Left lung (tissue), 10 donors: ENCODE results near the gene RAP1GAP2. TPM values are rescaled to one million over a fixed set of nuclear protein-coding genes. Genes with fewer than 3 reads are reported as not detected.

Experiments
- ATAC-seq: fragments of 200-7000 bp; cut with Tn5 transposase; one replicate; pipeline ENCODE4 v1.9.1; 2020; ENCODE audit warnings: moderate library complexity
- DNase-seq, 4 donors: peaks; one replicate each; pipeline ENCODE4 v3.0.0-alpha.2; 2013 to 2020
- H3K27ac ChIP-seq, 2 donors: fragments of 200-600 bp; sonication (generic) in 1 of 2; one replicate each; pipeline versions ENCODE4 v1.5.0 to v1.8.0; 2020 to 2021
- H3K27me3 ChIP-seq, 2 donors: fragments of 200-600 bp; sonication (generic) in 1 of 2; one replicate each; pipeline versions ENCODE4 v1.5.0 to v1.8.0; 2020 to 2021
- H3K36me3 ChIP-seq, 2 donors: fragments of 200-600 bp; sonication (generic) in 1 of 2; one replicate each; pipeline versions ENCODE4 v1.5.0 to v1.8.0; 2020 to 2021
- H3K4me1 ChIP-seq, 2 donors: fragments of 200-600 bp; one replicate each; pipeline ENCODE4 v1.8.0; 2021
- H3K4me3 ChIP-seq, 2 donors: fragments of 200-600 bp; sonication (generic) in 1 of 2; one replicate each; pipeline versions ENCODE4 v1.5.0 to v1.8.0; 2020 to 2021; ENCODE audit warnings: mild to moderate bottlenecking in 1 of 2
- H3K9me3 ChIP-seq, 2 donors: fragments of 200-600 bp; sonication (generic) in 1 of 2; one replicate each; pipeline versions ENCODE4 v1.5.0 to v1.8.0; 2020 to 2021
- intact Hi-C, 2 donors: fragments of 100-400 bp; cut with DNase I; formaldehyde crosslinking; loops; one replicate each; pipeline versions ENCODE4 v1.11.2 to v1.14.2; 2022
- polyA plus RNA-seq, 6 donors: library from polyadenylated mRNA; unstranded; fragments of 120-200 nt; gene quantifications; one replicate each; pipeline ENCODE4 v1.2.1, GENCODE V29; 2013; ENCODE audit not compliant: insufficient read length in 6 of 6
- total RNA-seq, 2 donors: library from RNA; stranded (reverse); fragmentation: NEBNext Ultra II Directional; extraction: Animal tissue kit (Norgen Biotek cat#: 25700); gene quantifications; one replicate each; pipeline ENCODE4 v1.2.1, GENCODE V29; 2021
- TF ChIP-seq, protein P1 (sequence below), 2 donors: fragments of 200-600 bp; sonication (generic) in 1 of 2; IDR thresholded peaks; one replicate each; pipeline versions ENCODE4 v1.5.0 to v1.8.0; 2021; ENCODE audit warnings: antibody characterized with exemption in 2 of 2
- donor health status: DM: no; HTN: yes; CAD: no.
- donor health status: DM: no; HTN: no; CAD: no.

The RAP1GAP2 gene
- total and polyA plus RNA-seq, 8 donors, result 8.0 to 14.5 (median 9.7) TPM

DNA sequence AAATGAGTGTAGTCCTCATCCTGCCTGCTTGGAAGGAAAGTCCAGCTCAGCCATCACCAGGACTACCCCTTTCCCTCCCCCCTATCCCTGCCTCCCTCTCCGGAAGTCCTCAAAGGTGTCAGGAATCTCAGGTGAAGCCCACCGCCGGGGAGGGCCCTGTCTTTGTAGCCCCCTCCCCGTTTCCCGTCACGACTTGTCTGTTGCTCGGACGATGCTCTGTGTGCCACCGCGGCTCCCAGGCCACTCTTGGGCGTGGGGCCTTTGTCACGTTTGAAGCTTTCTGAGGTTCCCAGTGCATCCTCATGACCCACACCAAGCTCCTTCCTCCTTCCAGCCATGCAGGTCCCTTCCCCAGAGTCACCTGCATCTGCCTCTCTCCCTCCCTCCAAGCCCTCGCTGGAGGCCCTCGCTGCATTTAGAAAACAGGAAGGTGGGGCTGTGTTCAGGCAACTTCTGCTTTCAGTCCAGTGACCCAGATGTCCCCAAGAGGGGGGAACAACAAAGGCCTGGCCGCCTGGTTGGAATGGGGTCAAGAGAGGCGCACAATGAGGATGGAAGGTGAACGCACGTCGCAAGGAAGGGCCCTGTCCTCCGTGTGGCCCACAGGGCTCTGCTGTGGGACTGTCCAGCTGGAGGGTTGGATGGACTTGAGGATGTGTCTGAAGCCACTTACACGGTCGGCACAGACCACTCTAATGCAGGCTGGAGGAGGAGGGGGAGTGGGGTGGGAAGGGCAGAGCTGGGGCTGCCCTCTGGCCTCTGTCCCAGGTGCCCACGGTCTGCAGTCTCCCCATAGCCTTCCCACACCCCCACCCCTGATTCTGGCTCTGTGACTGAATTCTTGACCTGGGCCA is 207.3 kb downstream of the RAP1GAP2 start:
- H3K9me3 ChIP-seq, result no peaks in the 10 kb centered on the region
- peaks cover 0 to 21% of the 10 kb centered on the region in 2 donors for H3K36me3 ChIP-seq
- H3K4me1 ChIP-seq, result peaks cover 14 to 39% of the 10 kb centered on the region in 2 donors
- no peaks in the 10 kb centered on the region for H3K27me3 ChIP-seq
- peak; percentile 25 for ATAC-seq
- TF ChIP-seq, protein P1, sequence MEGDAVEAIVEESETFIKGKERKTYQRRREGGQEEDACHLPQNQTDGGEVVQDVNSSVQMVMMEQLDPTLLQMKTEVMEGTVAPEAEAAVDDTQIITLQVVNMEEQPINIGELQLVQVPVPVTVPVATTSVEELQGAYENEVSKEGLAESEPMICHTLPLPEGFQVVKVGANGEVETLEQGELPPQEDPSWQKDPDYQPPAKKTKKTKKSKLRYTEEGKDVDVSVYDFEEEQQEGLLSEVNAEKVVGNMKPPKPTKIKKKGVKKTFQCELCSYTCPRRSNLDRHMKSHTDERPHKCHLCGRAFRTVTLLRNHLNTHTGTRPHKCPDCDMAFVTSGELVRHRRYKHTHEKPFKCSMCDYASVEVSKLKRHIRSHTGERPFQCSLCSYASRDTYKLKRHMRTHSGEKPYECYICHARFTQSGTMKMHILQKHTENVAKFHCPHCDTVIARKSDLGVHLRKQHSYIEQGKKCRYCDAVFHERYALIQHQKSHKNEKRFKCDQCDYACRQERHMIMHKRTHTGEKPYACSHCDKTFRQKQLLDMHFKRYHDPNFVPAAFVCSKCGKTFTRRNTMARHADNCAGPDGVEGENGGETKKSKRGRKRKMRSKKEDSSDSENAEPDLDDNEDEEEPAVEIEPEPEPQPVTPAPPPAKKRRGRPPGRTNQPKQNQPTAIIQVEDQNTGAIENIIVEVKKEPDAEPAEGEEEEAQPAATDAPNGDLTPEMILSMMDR (IDR thresholded peaks at IDR 0.05), result no peak
- DNase-seq, result peak in 3 of 4 donors; percentile 32 to 82 (median 63)
- peak overlapping the region in 1 of 2 donors; percentile 22 for H3K4me3 ChIP-seq
- peak overlapping the region; percentile 66 to 87 for H3K27ac ChIP-seq
- intact Hi-C loops, result no loop called here

DNA sequence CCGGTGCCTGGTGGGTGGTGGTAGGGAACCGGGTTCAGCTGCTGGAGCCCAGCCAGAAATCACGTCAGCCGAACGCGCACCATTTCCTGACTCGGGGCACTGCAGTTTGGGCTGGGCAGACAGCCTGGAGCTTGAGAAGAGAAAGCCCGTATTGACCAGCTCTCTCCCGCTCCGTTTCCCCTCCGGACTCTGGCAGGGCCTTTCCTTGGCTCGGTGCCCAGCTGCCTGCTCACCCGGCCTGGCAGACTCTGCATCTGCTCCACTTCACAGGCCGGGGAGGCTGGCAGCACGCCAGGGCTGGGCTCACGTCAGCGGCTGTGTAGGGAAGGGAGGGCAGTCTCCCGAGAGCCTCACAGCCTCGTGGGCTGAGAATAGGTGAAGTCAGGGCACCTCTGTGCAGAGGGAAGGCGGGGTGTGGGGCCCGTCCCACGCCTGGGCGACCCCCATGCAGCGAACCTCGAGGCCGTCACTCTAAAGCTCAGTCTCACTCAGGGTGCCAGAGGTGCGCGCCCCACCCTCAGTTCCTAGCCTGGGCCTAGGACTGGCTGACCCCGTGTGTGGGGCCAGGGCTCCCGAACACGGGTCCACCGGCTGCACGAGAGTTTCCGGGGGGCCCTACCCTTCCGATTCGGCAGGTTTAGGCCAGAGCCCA is 208.0 kb downstream of the RAP1GAP2 start:
- Histone ChIP-seq H3K4me1 (peaks cover 14 to 39% of the 10 kb centered on the region in 2 donors), H3K36me3 (peaks cover 0 to 22% of the 10 kb centered on the region in 2 donors), H3K9me3 (no peaks in the 10 kb centered on the region), H3K27ac (peak overlapping the region; percentile 66 to 87), H3K4me3 (peak overlapping the region; percentile 2 to 22), H3K27me3 (no peaks in the 10 kb centered on the region)
- ATAC-seq, result peak; percentile 91
- intact Hi-C loops, result no loop called here
- TF ChIP-seq, protein P1 (IDR thresholded peaks at IDR 0.05), result no peak
- peak; percentile 94 to 99 (median 98) for DNase-seq

DNA sequence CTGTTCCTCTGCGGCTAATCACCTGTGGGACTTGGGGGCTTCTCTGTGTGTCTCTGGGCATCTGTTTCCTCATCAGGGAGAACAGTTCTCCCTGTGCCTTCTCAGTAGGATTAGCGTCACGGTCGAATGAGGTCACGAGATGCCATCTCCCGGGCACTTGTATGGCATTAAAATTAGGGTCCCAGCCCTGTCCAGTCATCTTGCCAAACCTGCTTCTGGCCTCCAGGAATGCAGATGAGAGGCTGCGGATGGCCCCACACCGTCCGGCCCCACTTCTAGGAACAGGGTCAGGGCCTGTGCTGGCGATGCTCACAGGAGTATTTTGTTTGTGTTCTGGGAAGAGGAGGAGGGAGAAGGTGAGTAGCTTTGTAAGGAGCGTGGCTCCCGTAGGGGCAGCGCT is 208.7 kb downstream of the RAP1GAP2 start:
- TF ChIP-seq, protein P1 (IDR thresholded peaks at IDR 0.05), result no peak
- H3K36me3 ChIP-seq, result peaks cover 0 to 25% of the 10 kb centered on the region in 2 donors
- H3K4me3 ChIP-seq, result no peak overlapping the region
- peak overlapping the region in 1 of 2 donors; percentile 87 for H3K27ac ChIP-seq
- no peaks in the 10 kb centered on the region for H3K27me3 ChIP-seq
- H3K4me1 ChIP-seq, result peaks cover 14 to 39% of the 10 kb centered on the region in 2 donors
- intact Hi-C loops, result no loop called here
- no peaks in the 10 kb centered on the region for H3K9me3 ChIP-seq
- ATAC-seq (peak; percentile 18), DNase-seq (peak in 3 of 4 donors; percentile 36 to 63 (median 49))

DNA sequence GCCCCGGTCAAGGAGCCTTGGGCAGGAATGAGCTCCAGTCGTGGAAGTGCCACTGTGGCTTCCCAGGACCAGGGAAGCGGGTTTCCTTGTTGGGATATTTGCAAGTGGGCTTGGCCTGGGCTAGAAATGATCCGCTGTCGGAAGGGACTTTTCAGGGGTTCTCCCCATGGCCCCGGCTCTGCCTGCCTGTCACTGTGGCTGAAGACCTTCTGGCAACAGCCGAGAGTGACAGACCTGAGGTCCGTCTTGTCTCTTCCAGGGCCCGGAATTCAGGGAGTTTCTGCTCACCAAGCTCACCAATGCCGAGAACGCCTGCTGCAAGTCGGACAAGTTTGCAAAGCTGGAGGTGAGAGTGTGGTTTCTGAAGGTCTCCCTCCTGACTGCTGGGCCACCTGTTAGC is 209.5 kb downstream of the RAP1GAP2 start:
- Histone ChIP-seq H3K36me3 (peaks cover 0 to 25% of the 10 kb centered on the region in 2 donors), H3K27ac (no peak overlapping the region), H3K4me3 (no peak overlapping the region), H3K27me3 (no peaks in the 10 kb centered on the region), H3K4me1 (peaks cover 14 to 39% of the 10 kb centered on the region in 2 donors), H3K9me3 (no peaks in the 10 kb centered on the region)
- peak in 1 of 4 donors; percentile 33 for DNase-seq
- intact Hi-C loops, result no loop called here
- no peak for ATAC-seq
- TF ChIP-seq, protein P1 (IDR thresholded peaks at IDR 0.05), result no peak

DNA sequence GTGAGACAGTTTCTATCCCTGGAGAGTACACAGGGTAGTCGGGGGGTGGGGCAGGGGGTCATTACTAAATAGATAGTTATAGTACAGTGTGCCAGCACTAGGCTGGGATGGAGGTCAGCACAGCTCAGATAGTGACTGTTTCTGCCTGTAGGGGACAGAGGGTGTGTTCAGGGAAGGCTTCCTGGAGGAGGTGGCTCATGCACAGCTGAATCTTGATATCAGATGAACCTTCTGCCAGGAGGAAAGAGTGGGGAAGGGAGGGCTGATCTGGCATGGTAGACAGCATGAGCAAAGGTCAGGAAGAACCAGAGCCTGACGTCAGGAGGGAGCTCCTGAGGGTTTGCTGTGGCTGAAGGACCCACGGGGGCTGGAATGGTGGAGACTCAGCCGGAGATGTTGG is 210.6 kb downstream of the RAP1GAP2 start:
- peaks cover 0 to 25% of the 10 kb centered on the region in 2 donors for H3K36me3 ChIP-seq
- H3K4me1 ChIP-seq, result peaks cover 14 to 35% of the 10 kb centered on the region in 2 donors
- no peaks in the 10 kb centered on the region for H3K27me3 ChIP-seq
- ATAC-seq, result no peak
- H3K9me3 ChIP-seq, result no peaks in the 10 kb centered on the region
- TF ChIP-seq, protein P1 (IDR thresholded peaks at IDR 0.05), result no peak
- no peak for DNase-seq
- no peak overlapping the region for H3K27ac ChIP-seq
- H3K4me3 ChIP-seq, result no peak overlapping the region
- intact Hi-C loops, result no loop called here
